ENCODE results near the gene GPC5.

GPC5 gene

GRCh38 chr13:92716749-92717148 is 1318.3 kb downstream of the GPC5 start:
- TF ChIP-seq TAF1 (IDR thresholded peaks at IDR 0.05; ENCODE audit: borderline replicate concordance, insufficient read depth, low read length) (no peak), POLR2AphosphoS5 (IDR thresholded peaks at IDR 0.05; ENCODE audit: low read depth, low read length) (no peak), FOXP2 (optimal IDR thresholded peaks at IDR 0.05; ENCODE audit: borderline replicate concordance, extremely low read depth, extremely low read length, insufficient read depth) (no peak), SIN3A (IDR thresholded peaks at IDR 0.05; ENCODE audit: borderline replicate concordance, insufficient read depth, low read length) (no peak), REST (IDR thresholded peaks at IDR 0.05; ENCODE audit: insufficient read depth in 1 of 2, low read depth in 2 of 2, low read length in 2 of 2) (no peak)

- TF ChIP-seq POLR2AphosphoS5 (IDR thresholded peaks at IDR 0.05; ENCODE audit: low read depth, low read length) (no peak), REST (IDR thresholded peaks at IDR 0.05; ENCODE audit: insufficient read depth in 1 of 2, low read depth in 2 of 2, low read length in 2 of 2) (no peak), SIN3A (IDR thresholded peaks at IDR 0.05; ENCODE audit: borderline replicate concordance, insufficient read depth, low read length) (no peak), FOXP2 (optimal IDR thresholded peaks at IDR 0.05; ENCODE audit: borderline replicate concordance, extremely low read depth, extremely low read length, insufficient read depth) (no peak), TAF1 (IDR thresholded peaks at IDR 0.05; ENCODE audit: borderline replicate concordance, insufficient read depth, low read length) (no peak)
These were observed 1319.4 kb downstream of the GPC5 start for GRCh38 chr13:92717857-92718256.

- TF ChIP-seq REST (IDR thresholded peaks at IDR 0.05; ENCODE audit: insufficient read depth in 1 of 2, low read depth in 2 of 2, low read length in 2 of 2): no peak
- no peak for TF ChIP-seq POLR2AphosphoS5 (IDR thresholded peaks at IDR 0.05; ENCODE audit: low read depth, low read length)
- TF ChIP-seq TAF1 (IDR thresholded peaks at IDR 0.05; ENCODE audit: borderline replicate concordance, insufficient read depth, low read length): no peak
- TF ChIP-seq FOXP2 (optimal IDR thresholded peaks at IDR 0.05; ENCODE audit: borderline replicate concordance, extremely low read depth, extremely low read length, insufficient read depth): no peak
- TF ChIP-seq SIN3A (IDR thresholded peaks at IDR 0.05; ENCODE audit: borderline replicate concordance, insufficient read depth, low read length): no peak
These were observed 1321.4 kb downstream of the GPC5 start for GRCh38 chr13:92719868-92720267.

GRCh38 chr13:92721620-92722019 is 1323.2 kb downstream of the GPC5 start:
- TF ChIP-seq TAF1 (IDR thresholded peaks at IDR 0.05; ENCODE audit: borderline replicate concordance, insufficient read depth, low read length) (no peak), POLR2AphosphoS5 (IDR thresholded peaks at IDR 0.05; ENCODE audit: low read depth, low read length) (no peak), FOXP2 (optimal IDR thresholded peaks at IDR 0.05; ENCODE audit: borderline replicate concordance, extremely low read depth, extremely low read length, insufficient read depth) (no peak), SIN3A (IDR thresholded peaks at IDR 0.05; ENCODE audit: borderline replicate concordance, insufficient read depth, low read length) (no peak), REST (IDR thresholded peaks at IDR 0.05; ENCODE audit: insufficient read depth in 1 of 2, low read depth in 2 of 2, low read length in 2 of 2) (no peak)

- TF ChIP-seq SIN3A (IDR thresholded peaks at IDR 0.05; ENCODE audit: borderline replicate concordance, insufficient read depth, low read length) (no peak), REST (IDR thresholded peaks at IDR 0.05; ENCODE audit: insufficient read depth in 1 of 2, low read depth in 2 of 2, low read length in 2 of 2) (no peak), POLR2AphosphoS5 (IDR thresholded peaks at IDR 0.05; ENCODE audit: low read depth, low read length) (no peak)
These were observed 1328.7 kb downstream of the GPC5 start for GRCh38 chr13:92727118-92727517.

Measured in PFSK-1 (cell line).